ENCODE data around the gene ITPR3.

Gene ITPR3

GRCh38 chr6:33583591-33584155, 37.4 kb upstream of the ITPR3 start:
- Histone ChIP-seq H3K27me3 (ENCODE audit: low read depth, low read length) (no peaks in the 10 kb centered on the region), H3K4me3 (ENCODE audit: low read depth in 1 of 2, low read length in 2 of 2) (no peak overlapping the region), H3K27ac (ENCODE audit: low read length) (no peak overlapping the region), H3K36me3 (ENCODE audit: control insufficient read depth in 1 of 2, insufficient read depth in 2 of 2, low read length in 2 of 2) (no peaks in the 10 kb centered on the region), H3K4me1 (ENCODE audit: control insufficient read depth in 1 of 2, insufficient read depth in 2 of 2, low read length in 2 of 2) (peaks cover 0 to 9% of the 10 kb centered on the region in 2 donors), H3K9me3 (ENCODE audit: control insufficient read depth in 1 of 2, low read length in 2 of 2) (no peaks in the 10 kb centered on the region)

GRCh38 chr6:33584700-33585402, 36.3 kb upstream of the ITPR3 start:
- Histone ChIP-seq H3K9me3 (ENCODE audit: control insufficient read depth in 1 of 2, low read length in 2 of 2) (no peaks in the 10 kb centered on the region), H3K4me1 (ENCODE audit: control insufficient read depth in 1 of 2, insufficient read depth in 2 of 2, low read length in 2 of 2) (peaks cover 3 to 5% of the 10 kb centered on the region in 2 donors), H3K27ac (ENCODE audit: low read length) (no peak overlapping the region), H3K27me3 (ENCODE audit: low read depth, low read length) (no peaks in the 10 kb centered on the region), H3K36me3 (ENCODE audit: control insufficient read depth in 1 of 2, insufficient read depth in 2 of 2, low read length in 2 of 2) (no peaks in the 10 kb centered on the region), H3K4me3 (ENCODE audit: low read depth in 1 of 2, low read length in 2 of 2) (no peak overlapping the region)

- Histone ChIP-seq H3K9me3 (ENCODE audit: control insufficient read depth in 1 of 2, low read length in 2 of 2) (no peaks in the 10 kb centered on the region), H3K4me1 (ENCODE audit: control insufficient read depth in 1 of 2, insufficient read depth in 2 of 2, low read length in 2 of 2) (peaks cover 4 to 10% of the 10 kb centered on the region in 2 donors)
Observed at GRCh38 chr6:33585403-33586107, 35.6 kb upstream of the ITPR3 start.

GRCh38 chr6:33586108-33586640, 34.9 kb upstream of the ITPR3 start:
- H3K27ac ChIP-seq (ENCODE audit: low read length) = no peak overlapping the region
- no peaks in the 10 kb centered on the region for H3K27me3 ChIP-seq (ENCODE audit: low read depth, low read length)
- peaks cover 4 to 11% of the 10 kb centered on the region in 2 donors for H3K4me1 ChIP-seq (ENCODE audit: control insufficient read depth in 1 of 2, insufficient read depth in 2 of 2, low read length in 2 of 2)
- no peaks in the 10 kb centered on the region for H3K36me3 ChIP-seq (ENCODE audit: control insufficient read depth in 1 of 2, insufficient read depth in 2 of 2, low read length in 2 of 2)
- no peaks in the 10 kb centered on the region for H3K9me3 ChIP-seq (ENCODE audit: control insufficient read depth in 1 of 2, low read length in 2 of 2)
- H3K4me3 ChIP-seq (ENCODE audit: low read depth in 1 of 2, low read length in 2 of 2) = no peak overlapping the region

More at GRCh38 chr6:33585403-33586107, 35.6 kb upstream of the ITPR3 start:
- no peak overlapping the region for H3K27ac ChIP-seq (ENCODE audit: low read length)
- no peaks in the 10 kb centered on the region for H3K27me3 ChIP-seq (ENCODE audit: low read depth, low read length)
- H3K4me3 ChIP-seq (ENCODE audit: low read depth in 1 of 2, low read length in 2 of 2) = no peak overlapping the region
- no peaks in the 10 kb centered on the region for H3K36me3 ChIP-seq (ENCODE audit: control insufficient read depth in 1 of 2, insufficient read depth in 2 of 2, low read length in 2 of 2)

GRCh38 chr6:33587529-33587928, 33.6 kb upstream of the ITPR3 start:
- Histone ChIP-seq H3K36me3 (ENCODE audit: control insufficient read depth in 1 of 2, insufficient read depth in 2 of 2, low read length in 2 of 2) (no peaks in the 10 kb centered on the region), H3K4me3 (ENCODE audit: low read depth in 1 of 2, low read length in 2 of 2) (no peak overlapping the region), H3K9me3 (ENCODE audit: control insufficient read depth in 1 of 2, low read length in 2 of 2) (no peaks in the 10 kb centered on the region), H3K4me1 (ENCODE audit: control insufficient read depth in 1 of 2, insufficient read depth in 2 of 2, low read length in 2 of 2) (peaks cover 4 to 11% of the 10 kb centered on the region in 2 donors), H3K27me3 (ENCODE audit: low read depth, low read length) (no peaks in the 10 kb centered on the region), H3K27ac (ENCODE audit: low read length) (no peak overlapping the region)

- H3K9me3 ChIP-seq (ENCODE audit: control insufficient read depth in 1 of 2, low read length in 2 of 2) = no peaks in the 10 kb centered on the region
- peaks cover 4 to 16% of the 10 kb centered on the region in 2 donors for H3K4me1 ChIP-seq (ENCODE audit: control insufficient read depth in 1 of 2, insufficient read depth in 2 of 2, low read length in 2 of 2)
- no peak overlapping the region for H3K4me3 ChIP-seq (ENCODE audit: low read depth in 1 of 2, low read length in 2 of 2)
- H3K36me3 ChIP-seq (ENCODE audit: control insufficient read depth in 1 of 2, insufficient read depth in 2 of 2, low read length in 2 of 2) = no peaks in the 10 kb centered on the region
- no peaks in the 10 kb centered on the region for H3K27me3 ChIP-seq (ENCODE audit: low read depth, low read length)
- H3K27ac ChIP-seq (ENCODE audit: low read length) = peak overlapping the region; percentile 40
Observed at GRCh38 chr6:33588894-33589293, 32.2 kb upstream of the ITPR3 start.

- Histone ChIP-seq H3K4me1 (ENCODE audit: control insufficient read depth in 1 of 2, insufficient read depth in 2 of 2, low read length in 2 of 2) (peaks cover 4 to 16% of the 10 kb centered on the region in 2 donors), H3K27me3 (ENCODE audit: low read depth, low read length) (no peaks in the 10 kb centered on the region), H3K27ac (ENCODE audit: low read length) (peak overlapping the region; percentile 87), H3K36me3 (ENCODE audit: control insufficient read depth in 1 of 2, insufficient read depth in 2 of 2, low read length in 2 of 2) (no peaks in the 10 kb centered on the region), H3K9me3 (ENCODE audit: control insufficient read depth in 1 of 2, low read length in 2 of 2) (no peaks in the 10 kb centered on the region), H3K4me3 (ENCODE audit: low read depth in 1 of 2, low read length in 2 of 2) (no peak overlapping the region)
Observed at GRCh38 chr6:33589392-33589730, 31.8 kb upstream of the ITPR3 start.

- H3K4me3 ChIP-seq (ENCODE audit: low read depth in 1 of 2, low read length in 2 of 2) = no peak overlapping the region
- no peaks in the 10 kb centered on the region for H3K27me3 ChIP-seq (ENCODE audit: low read depth, low read length)
- H3K27ac ChIP-seq (ENCODE audit: low read length) = peak overlapping the region; percentile 87
- H3K36me3 ChIP-seq (ENCODE audit: control insufficient read depth in 1 of 2, insufficient read depth in 2 of 2, low read length in 2 of 2) = no peaks in the 10 kb centered on the region
- H3K4me1 ChIP-seq (ENCODE audit: control insufficient read depth in 1 of 2, insufficient read depth in 2 of 2, low read length in 2 of 2) = peaks cover 4 to 16% of the 10 kb centered on the region in 2 donors
- H3K9me3 ChIP-seq (ENCODE audit: control insufficient read depth in 1 of 2, low read length in 2 of 2) = no peaks in the 10 kb centered on the region
Observed at GRCh38 chr6:33589731-33590530, 31.2 kb upstream of the ITPR3 start.

- H3K27me3 ChIP-seq (ENCODE audit: low read depth, low read length) = no peaks in the 10 kb centered on the region
- H3K36me3 ChIP-seq (ENCODE audit: control insufficient read depth in 1 of 2, insufficient read depth in 2 of 2, low read length in 2 of 2) = no peaks in the 10 kb centered on the region
- H3K4me3 ChIP-seq (ENCODE audit: low read depth in 1 of 2, low read length in 2 of 2) = no peak overlapping the region
- peak overlapping the region; percentile 78 for H3K27ac ChIP-seq (ENCODE audit: low read length)
- H3K9me3 ChIP-seq (ENCODE audit: control insufficient read depth in 1 of 2, low read length in 2 of 2) = no peaks in the 10 kb centered on the region
- H3K4me1 ChIP-seq (ENCODE audit: control insufficient read depth in 1 of 2, insufficient read depth in 2 of 2, low read length in 2 of 2) = peaks cover 4 to 16% of the 10 kb centered on the region in 2 donors
Observed at GRCh38 chr6:33590531-33591198, 30.5 kb upstream of the ITPR3 start.

GRCh38 chr6:33591424-33592032, 29.6 kb upstream of the ITPR3 start:
- H3K4me3 ChIP-seq (ENCODE audit: low read depth in 1 of 2, low read length in 2 of 2) = no peak overlapping the region
- peak overlapping the region; percentile 78 for H3K27ac ChIP-seq (ENCODE audit: low read length)
- no peaks in the 10 kb centered on the region for H3K9me3 ChIP-seq (ENCODE audit: control insufficient read depth in 1 of 2, low read length in 2 of 2)
- peaks cover 4 to 16% of the 10 kb centered on the region in 2 donors for H3K4me1 ChIP-seq (ENCODE audit: control insufficient read depth in 1 of 2, insufficient read depth in 2 of 2, low read length in 2 of 2)
- no peaks in the 10 kb centered on the region for H3K36me3 ChIP-seq (ENCODE audit: control insufficient read depth in 1 of 2, insufficient read depth in 2 of 2, low read length in 2 of 2)
- no peaks in the 10 kb centered on the region for H3K27me3 ChIP-seq (ENCODE audit: low read depth, low read length)
